ENCODE results near the gene USP12.

DNA sequence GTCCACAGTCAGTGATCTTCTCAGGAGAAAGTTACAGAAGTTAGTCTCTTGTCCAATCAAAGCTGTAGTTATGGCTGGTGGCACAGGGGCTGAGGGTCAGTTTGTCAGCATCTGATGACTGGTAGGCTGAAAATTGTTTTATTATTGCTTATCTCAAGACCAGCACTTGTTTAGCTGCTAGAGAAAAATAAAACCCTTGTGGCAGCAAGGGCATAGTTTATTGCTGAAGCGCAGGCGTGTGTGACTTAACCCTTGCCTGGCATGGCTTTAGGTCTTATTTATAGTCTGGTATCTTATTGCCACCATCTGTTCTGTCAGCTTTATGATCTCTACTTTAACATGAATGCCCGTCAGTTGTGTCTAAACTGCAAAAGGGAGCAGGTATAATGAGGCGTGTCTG, 154.7 kb downstream of the USP12 start:
- TF ChIP-seq, protein P1, sequence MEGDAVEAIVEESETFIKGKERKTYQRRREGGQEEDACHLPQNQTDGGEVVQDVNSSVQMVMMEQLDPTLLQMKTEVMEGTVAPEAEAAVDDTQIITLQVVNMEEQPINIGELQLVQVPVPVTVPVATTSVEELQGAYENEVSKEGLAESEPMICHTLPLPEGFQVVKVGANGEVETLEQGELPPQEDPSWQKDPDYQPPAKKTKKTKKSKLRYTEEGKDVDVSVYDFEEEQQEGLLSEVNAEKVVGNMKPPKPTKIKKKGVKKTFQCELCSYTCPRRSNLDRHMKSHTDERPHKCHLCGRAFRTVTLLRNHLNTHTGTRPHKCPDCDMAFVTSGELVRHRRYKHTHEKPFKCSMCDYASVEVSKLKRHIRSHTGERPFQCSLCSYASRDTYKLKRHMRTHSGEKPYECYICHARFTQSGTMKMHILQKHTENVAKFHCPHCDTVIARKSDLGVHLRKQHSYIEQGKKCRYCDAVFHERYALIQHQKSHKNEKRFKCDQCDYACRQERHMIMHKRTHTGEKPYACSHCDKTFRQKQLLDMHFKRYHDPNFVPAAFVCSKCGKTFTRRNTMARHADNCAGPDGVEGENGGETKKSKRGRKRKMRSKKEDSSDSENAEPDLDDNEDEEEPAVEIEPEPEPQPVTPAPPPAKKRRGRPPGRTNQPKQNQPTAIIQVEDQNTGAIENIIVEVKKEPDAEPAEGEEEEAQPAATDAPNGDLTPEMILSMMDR (IDR thresholded peaks at IDR 0.05), result no peak
- no peak for TF ChIP-seq POLR2A (IDR thresholded peaks at IDR 0.05)

Measured in thyroid gland (tissue), 4 donors.